Loucy (cell line): Measurements from ENCODE around the gene SSUH2.

Source experiments
- H2AFZ ChIP-seq: fragments of 200-600 bp; sonication (generic); 2 replicates; pipeline ENCODE4 v1.6.0; 2016; ENCODE audit warnings: antibody characterized with exemption, mild to moderate bottlenecking, low read length, moderate library complexity
- H3F3A ChIP-seq: fragments of 200-600 bp; 2 replicates; pipeline ENCODE4 v1.6.0; 2016; ENCODE audit warnings: antibody characterized with exemption, low read depth, mild to moderate bottlenecking
- H3K27me3 ChIP-seq: fragments of 200-600 bp; sonication (generic); 2 replicates; pipeline ENCODE4 v1.6.1; 2014; ENCODE audit warnings: low read length, mild to moderate bottlenecking; ENCODE audit not compliant: insufficient read depth, poor library complexity, severe bottlenecking
- H3K36me3 ChIP-seq: fragments of 200-600 bp; sonication (generic); 2 replicates; pipeline ENCODE4 v1.6.1; 2016; ENCODE audit warnings: low read length; ENCODE audit not compliant: insufficient read depth
- H3K4me1 ChIP-seq: fragments of 200-600 bp; sonication (generic); 2 replicates; pipeline ENCODE4 v1.5.1; 2014; ENCODE audit warnings: low read length, mild to moderate bottlenecking; ENCODE audit not compliant: insufficient read depth, poor library complexity, severe bottlenecking
- H3K4me2 ChIP-seq: fragments of 200-600 bp; sonication (generic); 2 replicates; pipeline ENCODE4 v1.6.0; 2014; ENCODE audit warnings: antibody characterized with exemption, low read length, low read depth, mild to moderate bottlenecking; ENCODE audit not compliant: poor library complexity, severe bottlenecking
- H3K4me3 ChIP-seq: fragments of 200-600 bp; sonication (generic); 2 replicates; pipeline ENCODE4 v1.5.1; 2014; ENCODE audit warnings: low read length, mild to moderate bottlenecking, mixed read lengths; ENCODE audit not compliant: poor library complexity, severe bottlenecking
- H3K79me2 ChIP-seq: fragments of 200-600 bp; sonication (generic); 2 replicates; pipeline ENCODE4 v1.6.1; 2014; ENCODE audit warnings: low read length; ENCODE audit not compliant: insufficient read depth
- H3K9ac ChIP-seq: fragments of 200-600 bp; sonication (generic); 2 replicates; pipeline ENCODE4 v1.6.0; 2014; ENCODE audit warnings: mild to moderate bottlenecking, low read depth, low read length, moderate library complexity; ENCODE audit not compliant: poor library complexity, severe bottlenecking
- H3K9me2 ChIP-seq: fragments of 200-600 bp; sonication (generic); replicated peaks from 2 replicates; pipeline ENCODE4 v1.6.1; 2016; ENCODE audit warnings: low read depth, low read length, mixed read lengths
- H3K9me3 ChIP-seq: fragments of 200-600 bp; sonication (generic); 2 replicates; pipeline ENCODE4 v1.6.1; 2014; ENCODE audit warnings: mild to moderate bottlenecking, antibody characterized with exemption, low read length, low read depth; ENCODE audit not compliant: insufficient read depth
- H4K20me1 ChIP-seq: fragments of 200-600 bp; sonication (generic); 2 replicates; pipeline ENCODE4 v1.6.0; 2014; ENCODE audit warnings: antibody characterized with exemption, low read length, mild to moderate bottlenecking; ENCODE audit not compliant: insufficient read depth, poor library complexity, severe bottlenecking
- EZH2phosphoT487 ChIP-seq: fragments of 200-600 bp; IDR thresholded peaks from 2 replicates; pipeline ENCODE4 v1.6.1; 2018; ENCODE audit warnings: antibody characterized with exemption, mild to moderate bottlenecking, moderate library complexity, borderline replicate concordance
- TF ChIP-seq, protein P1 (sequence below): fragments of 200-600 bp; sonication (generic); conservative IDR thresholded peaks from 2 replicates; pipeline ENCODE4 v1.5.1; 2014; ENCODE audit warnings: mild to moderate bottlenecking, antibody characterized with exemption, low read length

The SSUH2 gene

DNA sequence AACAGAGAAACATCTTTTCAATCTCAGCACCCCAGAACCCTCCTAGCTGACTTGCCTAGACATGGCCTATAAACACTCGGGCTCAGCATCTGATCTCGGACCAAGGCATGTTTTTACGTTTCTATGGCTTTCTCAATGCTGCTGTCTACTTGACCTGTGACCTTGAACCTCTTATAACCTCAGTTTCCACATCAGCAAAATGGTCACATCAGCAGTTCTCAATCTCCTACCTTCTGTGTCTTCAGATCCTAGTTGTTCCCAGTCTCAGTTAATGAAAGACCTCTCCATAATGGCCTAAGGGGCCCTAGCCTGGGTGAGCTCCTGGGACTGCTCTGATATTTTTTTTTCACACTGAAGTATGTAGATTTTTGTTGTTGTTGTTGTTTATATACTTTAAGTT lies 39.6 kb downstream of the SSUH2 start:
- no peaks in the 10 kb centered on the region for H3K9me3 ChIP-seq
- H3K4me1 ChIP-seq = no peaks in the 10 kb centered on the region
- no peak overlapping the region for H3K4me3 ChIP-seq
- H3F3A ChIP-seq = no peaks in the 10 kb centered on the region
- no peaks in the 10 kb centered on the region for H3K79me2 ChIP-seq
- no peaks in the 10 kb centered on the region for H3K36me3 ChIP-seq
- H2AFZ ChIP-seq = no peak overlapping the region
- no peaks in the 10 kb centered on the region for H3K27me3 ChIP-seq
- no peaks in the 10 kb centered on the region for H3K9me2 ChIP-seq
- H3K4me2 ChIP-seq = no peak overlapping the region
- H4K20me1 ChIP-seq = no peaks in the 10 kb centered on the region
- no peak overlapping the region for H3K9ac ChIP-seq
- TF ChIP-seq, protein P1, sequence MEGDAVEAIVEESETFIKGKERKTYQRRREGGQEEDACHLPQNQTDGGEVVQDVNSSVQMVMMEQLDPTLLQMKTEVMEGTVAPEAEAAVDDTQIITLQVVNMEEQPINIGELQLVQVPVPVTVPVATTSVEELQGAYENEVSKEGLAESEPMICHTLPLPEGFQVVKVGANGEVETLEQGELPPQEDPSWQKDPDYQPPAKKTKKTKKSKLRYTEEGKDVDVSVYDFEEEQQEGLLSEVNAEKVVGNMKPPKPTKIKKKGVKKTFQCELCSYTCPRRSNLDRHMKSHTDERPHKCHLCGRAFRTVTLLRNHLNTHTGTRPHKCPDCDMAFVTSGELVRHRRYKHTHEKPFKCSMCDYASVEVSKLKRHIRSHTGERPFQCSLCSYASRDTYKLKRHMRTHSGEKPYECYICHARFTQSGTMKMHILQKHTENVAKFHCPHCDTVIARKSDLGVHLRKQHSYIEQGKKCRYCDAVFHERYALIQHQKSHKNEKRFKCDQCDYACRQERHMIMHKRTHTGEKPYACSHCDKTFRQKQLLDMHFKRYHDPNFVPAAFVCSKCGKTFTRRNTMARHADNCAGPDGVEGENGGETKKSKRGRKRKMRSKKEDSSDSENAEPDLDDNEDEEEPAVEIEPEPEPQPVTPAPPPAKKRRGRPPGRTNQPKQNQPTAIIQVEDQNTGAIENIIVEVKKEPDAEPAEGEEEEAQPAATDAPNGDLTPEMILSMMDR = no peak
- TF ChIP-seq EZH2phosphoT487 = no peak

DNA sequence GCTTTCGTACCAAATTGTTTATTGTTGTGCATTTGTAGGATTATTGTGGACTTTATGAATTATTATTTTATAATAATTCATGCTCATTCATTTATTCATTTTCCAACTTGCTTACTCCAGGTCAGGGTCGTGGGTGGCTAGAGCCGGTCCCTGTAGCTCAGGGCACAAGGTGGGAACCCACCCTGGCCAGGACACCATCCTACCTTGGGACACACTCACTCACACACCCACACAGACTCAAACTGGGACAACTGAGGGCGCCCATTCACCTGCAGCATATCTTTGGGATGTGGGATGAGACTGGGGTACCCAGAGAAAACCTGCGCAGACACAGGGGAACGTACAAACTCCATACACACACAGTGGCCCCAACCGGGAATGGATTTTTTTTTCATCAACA lies 40.6 kb downstream of the SSUH2 start:
- Histone ChIP-seq H3K27me3 (no peaks in the 10 kb centered on the region), H4K20me1 (no peaks in the 10 kb centered on the region), H3K4me3 (no peak overlapping the region), H3K79me2 (no peaks in the 10 kb centered on the region), H3K4me2 (no peak overlapping the region), H3K9me3 (no peaks in the 10 kb centered on the region), H3K9ac (no peak overlapping the region), H3K36me3 (no peaks in the 10 kb centered on the region), H3K9me2 (no peaks in the 10 kb centered on the region), H3F3A (no peaks in the 10 kb centered on the region), H3K4me1 (no peaks in the 10 kb centered on the region), H2AFZ (no peak overlapping the region)
- TF ChIP-seq EZH2phosphoT487 = no peak
- TF ChIP-seq, protein P1 = no peak

DNA sequence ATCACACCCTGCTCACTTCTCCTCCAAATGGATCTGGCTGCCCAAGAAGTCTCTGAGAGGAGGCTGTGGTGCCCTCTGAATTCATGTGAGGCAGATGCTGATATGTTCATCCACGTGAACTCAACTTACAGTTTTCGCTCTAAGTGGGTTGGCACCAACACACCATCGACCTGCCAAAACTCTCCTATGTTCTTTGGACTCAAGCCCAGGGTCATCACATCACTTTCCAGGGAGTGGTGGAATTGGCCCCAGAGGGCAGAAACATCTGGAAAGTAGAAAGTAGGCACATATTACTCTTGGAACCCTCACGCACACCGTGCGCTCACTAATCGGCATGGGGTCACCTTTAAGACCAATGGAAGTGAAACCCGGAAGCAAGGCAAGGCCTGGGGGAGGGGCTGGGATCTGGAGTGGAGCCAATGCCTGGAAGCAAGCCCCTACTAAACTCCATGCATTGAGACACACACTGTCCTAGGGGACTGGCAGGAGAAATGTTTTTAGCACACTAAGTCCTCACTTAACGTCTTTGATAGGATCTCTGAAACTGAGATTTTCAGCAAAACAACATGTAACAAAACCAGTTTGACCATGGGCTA lies 41.4 kb downstream of the SSUH2 start:
- Histone ChIP-seq H3K4me3 (no peak overlapping the region), H3K79me2 (no peaks in the 10 kb centered on the region), H3K9me3 (no peaks in the 10 kb centered on the region), H2AFZ (no peak overlapping the region), H3F3A (no peaks in the 10 kb centered on the region), H3K9ac (no peak overlapping the region), H3K27me3 (no peaks in the 10 kb centered on the region), H3K4me1 (no peaks in the 10 kb centered on the region), H3K4me2 (no peak overlapping the region), H4K20me1 (no peaks in the 10 kb centered on the region), H3K9me2 (no peaks in the 10 kb centered on the region), H3K36me3 (no peaks in the 10 kb centered on the region)
- no peak for TF ChIP-seq EZH2phosphoT487
- TF ChIP-seq, protein P1 = no peak
